CD4-positive, alpha-beta T cell treated with Interleukin-1 beta for 1 hour (primary cell): ENCODE results near the gene TXNRD1.
"Not testable (repeated sequence)": the region's sequence is repeated elsewhere in the genome, so short reads cannot be mapped to it uniquely, and the experiment has no call there.

Source experiments
- DNase-seq, 2 donors: peaks; one replicate each; pipeline ENCODE4 v3.0.0-alpha.2; 2020 to 2022

TXNRD1 gene

DNA sequence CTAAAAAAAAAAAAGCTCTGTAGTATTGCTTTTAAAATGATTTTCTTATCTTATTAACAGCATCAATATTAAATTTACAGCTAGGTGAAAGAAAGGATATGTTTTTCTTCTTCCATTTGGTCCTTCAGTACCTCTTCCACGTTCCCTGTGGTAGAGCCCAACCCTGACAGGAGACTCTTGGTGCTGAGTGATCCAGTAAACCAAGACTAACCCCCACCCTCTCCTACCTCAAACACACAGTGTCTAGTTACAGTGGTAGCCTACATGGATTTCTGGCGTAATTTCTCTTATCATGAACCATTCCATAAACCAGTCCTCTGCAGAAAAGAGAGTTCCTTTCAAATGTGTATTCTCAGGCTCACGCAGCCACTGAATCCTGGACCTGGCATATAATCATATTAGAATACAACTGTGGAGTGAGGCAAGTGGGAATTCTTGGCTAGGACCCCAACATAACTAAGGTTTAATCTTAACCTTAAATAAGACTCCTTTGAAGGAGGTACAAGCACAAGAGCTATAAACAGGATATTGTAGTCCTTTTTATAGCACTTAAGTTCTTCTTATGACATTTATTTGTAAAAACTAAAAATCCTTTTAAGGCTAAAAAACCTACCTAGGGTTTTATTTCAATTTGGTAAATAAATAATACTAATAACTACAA is 27.1 kb downstream of the TXNRD1 start:
- DNase-seq, result no peak

DNA sequence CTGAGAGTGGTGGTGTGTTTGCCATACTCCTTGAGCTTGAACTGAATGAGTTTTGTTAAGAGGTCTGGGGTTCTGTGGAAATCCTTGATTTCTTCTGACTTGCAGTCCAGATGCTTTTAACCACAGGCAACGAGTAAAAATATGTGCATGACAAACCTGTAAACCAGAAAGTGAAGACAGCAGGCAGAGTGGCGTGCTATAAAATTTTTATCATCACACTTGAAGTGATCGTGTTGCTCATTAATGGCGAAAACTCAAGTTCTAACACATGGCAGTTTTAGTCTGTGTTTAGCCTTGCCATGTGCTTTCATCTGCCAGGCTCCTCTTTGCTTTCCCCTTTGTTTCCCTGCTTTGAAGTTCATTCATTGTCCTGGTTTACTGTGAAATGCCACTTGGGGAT is 28.0 kb downstream of the TXNRD1 start:
- DNase-seq, result no peak

GRCh38 chr12:104243971-104244370 is 28.4 kb downstream of the TXNRD1 start:
- DNase-seq, result no peak

DNA sequence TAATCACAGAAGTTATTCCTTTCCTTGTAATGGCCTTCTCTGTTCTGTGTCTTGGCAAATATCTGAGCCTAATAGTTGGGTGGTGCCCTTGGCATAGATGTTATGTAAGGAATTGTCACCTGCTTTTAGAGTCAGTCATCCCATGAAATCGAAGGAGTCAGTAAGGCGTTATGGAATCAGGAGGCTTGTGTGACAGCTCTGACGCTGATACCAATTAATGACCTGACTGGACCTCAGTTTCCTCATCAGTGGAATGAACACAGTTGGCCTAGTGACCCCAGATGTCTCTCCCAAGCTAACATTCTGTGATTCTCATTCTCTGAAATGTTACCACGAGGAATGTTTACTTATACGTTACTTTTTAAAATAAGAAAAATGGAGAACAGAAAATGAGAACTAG is 32.1 kb downstream of the TXNRD1 start:
- DNase-seq, result no peak

DNA sequence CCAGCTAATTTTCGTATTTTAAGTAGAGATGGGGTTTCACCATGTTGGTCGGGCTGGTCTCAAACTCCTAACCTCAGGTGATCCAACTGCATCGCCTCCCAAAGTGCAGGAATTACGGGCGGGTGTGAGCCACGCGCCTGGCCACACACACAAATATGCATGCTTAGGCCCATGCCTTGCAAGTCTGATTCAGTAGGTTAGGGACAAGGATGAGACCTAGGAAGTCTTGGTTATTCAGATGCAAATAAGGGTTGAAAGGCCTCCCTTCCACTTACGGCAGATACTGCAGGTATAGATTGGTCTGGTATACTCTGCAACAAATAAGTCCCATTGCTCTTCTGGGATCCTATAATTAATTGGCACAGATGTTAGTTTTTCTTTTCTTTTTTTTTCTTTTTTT is 32.9 kb downstream of the TXNRD1 start:
- no peak for DNase-seq

- DNase-seq, result no peak
Observed at GRCh38 chr12:104249017-104249416, 33.4 kb downstream of the TXNRD1 start.

DNA sequence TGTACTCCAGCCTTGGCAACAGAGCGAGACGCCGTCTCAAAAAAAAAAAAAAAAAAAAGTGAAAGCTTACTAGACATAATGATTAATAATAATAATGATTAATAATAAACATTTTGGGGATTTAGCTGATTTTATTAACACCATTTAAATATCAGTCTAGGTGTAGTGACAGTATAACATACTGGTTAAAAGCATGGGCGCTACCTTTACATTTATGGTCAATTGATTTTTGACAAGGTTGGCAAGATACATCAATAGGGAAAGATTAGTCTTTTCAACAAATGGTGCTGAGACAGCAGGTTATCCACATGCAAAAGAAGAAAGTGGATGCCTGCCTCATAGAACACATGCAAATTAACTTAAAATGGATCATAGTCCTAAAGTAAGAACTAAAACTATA is 34.3 kb downstream of the TXNRD1 start:
- no peak for DNase-seq

DNA sequence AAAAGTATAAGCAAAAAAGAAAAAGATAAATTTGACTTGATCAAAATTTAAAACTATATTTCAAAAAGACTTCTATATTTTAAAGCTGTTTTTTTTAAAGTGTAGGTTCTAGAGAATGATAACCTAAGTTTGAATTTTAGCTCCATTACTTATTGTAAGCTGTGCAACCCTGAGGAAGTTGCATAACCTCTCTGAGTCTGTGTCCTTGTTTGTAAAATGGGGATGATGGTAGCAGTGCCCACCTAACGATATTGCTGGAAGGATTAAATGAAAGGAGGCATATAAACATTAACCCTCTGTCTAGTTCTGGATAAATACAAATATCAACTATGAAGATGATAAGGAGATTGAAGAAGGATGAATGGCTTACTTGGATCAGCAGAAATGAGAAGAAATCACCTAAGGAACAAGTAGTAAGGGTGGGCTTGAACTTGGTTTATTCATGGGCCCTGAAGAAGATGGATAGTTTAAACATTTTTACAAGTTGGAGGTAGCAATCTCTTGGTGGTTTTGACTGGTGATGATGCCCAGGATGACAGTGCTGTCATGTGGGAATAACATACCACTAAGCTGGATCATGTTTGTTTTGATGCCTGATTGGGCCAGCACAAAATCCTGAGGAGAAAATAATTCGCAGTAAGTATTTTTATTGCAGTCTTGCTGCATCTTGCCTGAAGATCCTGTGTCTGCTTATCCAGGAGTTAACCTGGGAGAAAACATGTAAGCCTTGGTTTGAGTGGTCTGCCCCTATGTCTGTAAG is 35.0 kb downstream of the TXNRD1 start:
- no peak for DNase-seq

GRCh38 chr12:104257913-104258472 is 42.4 kb downstream of the TXNRD1 start:
- no peak for DNase-seq

DNA sequence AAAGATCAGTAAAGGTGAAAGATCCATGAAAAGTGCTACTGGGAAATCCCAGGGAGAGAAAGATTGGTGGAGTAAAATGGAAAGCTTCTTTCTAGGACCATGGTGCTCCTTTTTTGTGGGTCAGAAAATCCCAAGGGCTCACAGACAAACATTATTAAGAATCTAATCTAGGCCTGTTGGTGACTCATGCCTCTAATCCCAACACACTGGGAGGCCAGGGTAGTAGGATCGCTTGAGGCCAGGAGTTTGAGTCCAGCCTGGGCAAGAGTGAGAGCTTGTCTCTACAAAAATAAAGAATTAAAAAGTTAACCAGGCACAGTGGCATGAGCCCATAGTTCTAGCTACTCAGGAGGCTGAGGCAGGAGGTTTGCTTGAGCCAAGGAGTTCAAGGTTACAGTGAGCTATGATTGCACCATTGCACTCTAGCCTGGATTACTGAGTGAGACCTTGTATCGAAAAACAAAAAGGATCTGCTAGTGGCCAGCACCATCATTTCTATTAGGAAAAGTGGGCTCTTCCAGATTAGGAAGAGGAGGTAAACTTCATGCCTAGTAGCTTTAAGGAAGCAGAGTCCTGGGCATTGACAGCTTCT is 43.0 kb downstream of the TXNRD1 start:
- no peak for DNase-seq

DNA sequence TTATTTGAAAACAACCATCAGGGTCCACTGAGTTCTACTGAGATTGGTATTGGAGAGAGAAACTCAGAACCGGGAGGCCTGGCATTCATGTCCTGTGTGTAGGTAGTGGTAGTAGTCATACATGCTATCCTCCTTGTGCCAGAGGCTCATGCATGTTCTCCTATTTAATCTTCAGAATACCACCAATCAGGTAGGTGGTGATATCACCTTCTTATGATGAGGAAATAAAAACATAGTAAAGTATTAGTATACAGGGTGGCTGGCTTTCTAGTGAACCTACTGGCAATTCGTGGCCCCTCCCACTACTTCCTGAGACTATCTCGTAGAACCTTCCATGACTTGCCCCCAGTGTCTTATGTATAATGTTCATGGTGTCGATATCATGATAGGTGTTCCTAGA is 47.4 kb downstream of the TXNRD1 start:
- DNase-seq, result no peak

GRCh38 chr12:104263580-104264358 is 48.2 kb downstream of the TXNRD1 start:
- no peak for DNase-seq

- DNase-seq, result not testable (repeated sequence)
Observed at GRCh38 chr12:104265436-104265835, 49.9 kb downstream of the TXNRD1 start.

DNA sequence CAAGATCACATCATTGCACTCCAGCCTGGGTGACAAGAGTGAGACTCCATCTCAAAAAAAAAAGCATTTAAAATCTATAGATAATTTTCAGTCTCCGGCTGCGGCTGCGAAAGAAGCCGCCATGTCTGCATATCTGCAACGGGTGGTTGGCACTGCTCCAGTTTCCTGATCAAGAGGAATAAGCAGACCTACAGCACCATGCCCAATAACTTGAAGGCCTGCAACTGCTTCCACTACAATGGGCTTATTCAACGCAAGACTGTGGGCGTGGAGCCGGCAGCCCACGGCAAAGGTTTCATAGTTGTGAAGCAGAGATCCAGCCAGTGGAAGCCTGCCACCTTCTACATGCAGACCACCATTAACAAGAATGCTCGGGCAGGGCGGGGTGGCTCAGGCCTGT is 57.4 kb downstream of the TXNRD1 start:
- no peak for DNase-seq

DNA sequence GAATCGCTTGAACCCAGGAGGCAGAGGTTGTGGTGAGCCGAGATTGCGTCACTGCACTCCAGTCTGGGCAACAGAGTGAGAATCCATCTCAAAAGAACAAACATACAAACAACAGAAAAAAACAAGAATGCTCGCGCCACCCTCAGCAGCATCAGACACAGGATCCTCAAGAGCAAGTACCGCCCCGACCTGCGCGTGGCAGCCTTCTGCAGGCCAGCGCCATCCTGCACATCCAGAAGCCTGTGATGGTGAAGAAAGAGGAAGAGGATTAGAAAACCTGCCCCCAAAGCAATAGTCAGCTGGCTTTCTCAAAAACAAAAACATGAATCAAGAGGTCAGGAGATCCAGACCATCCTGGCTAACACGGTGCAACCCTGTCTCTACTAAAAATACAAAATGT is 57.9 kb downstream of the TXNRD1 start:
- DNase-seq, result no peak

GRCh38 chr12:104274811-104275210 is 59.2 kb downstream of the TXNRD1 start:
- DNase-seq, result no peak

DNA sequence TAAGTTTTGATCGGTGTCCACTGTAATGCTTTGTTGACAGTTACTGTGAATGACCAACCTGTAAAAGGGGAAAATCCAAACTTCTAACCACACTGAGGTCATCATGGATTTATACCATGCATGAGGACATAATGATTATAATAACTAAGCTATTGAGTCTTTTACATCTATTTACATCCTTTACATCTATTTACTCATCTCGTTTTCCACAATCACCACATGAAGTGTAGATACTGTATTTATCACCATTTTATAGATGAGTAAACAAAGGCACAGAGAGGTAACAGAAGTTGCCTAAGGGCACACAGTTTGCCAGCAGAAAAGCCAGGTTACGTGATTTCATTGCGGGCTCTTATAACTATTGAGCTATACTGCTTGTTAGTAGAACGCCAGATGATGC is 60.1 kb downstream of the TXNRD1 start:
- DNase-seq, result no peak

DNA sequence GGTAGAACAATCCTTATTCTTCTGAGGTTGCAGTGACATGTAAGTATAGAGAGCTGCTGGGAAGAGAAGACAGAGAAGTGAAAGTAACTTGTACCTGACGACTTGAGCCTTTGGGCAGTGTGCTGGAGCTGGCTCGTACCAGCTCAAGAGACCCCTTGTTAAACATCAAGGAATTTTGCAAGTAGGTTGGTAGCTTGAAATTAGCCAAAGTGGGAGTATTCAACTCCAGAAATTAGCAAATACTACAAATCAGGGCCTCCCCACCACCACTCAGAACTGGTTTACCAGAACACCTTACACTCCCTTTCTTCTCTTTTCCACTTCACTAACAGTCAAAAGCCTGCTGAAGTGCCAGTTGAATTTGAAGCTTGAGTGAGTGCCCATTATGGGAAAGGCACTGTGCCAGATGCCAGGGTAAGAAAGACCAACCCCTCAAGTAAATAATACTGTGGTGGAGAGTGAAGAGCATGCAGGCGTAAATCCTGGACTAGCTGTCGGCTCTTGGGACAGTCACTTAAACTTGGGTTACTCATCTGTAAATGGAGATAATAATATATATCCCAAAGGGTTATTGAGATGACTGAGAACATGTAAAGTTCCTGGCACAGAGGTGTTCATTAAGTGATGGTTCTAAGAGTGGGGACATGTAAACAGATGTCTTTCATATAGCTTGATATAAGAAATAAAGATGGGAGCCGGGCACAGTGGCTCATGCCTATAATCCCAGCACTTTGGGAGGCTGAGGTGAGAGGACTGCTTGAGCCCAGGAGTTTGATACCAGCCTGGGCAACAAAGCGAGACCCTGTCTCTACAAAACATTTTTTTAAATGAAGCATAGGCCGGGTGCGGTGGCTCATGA is 60.9 kb downstream of the TXNRD1 start:
- DNase-seq, result no peak

DNA sequence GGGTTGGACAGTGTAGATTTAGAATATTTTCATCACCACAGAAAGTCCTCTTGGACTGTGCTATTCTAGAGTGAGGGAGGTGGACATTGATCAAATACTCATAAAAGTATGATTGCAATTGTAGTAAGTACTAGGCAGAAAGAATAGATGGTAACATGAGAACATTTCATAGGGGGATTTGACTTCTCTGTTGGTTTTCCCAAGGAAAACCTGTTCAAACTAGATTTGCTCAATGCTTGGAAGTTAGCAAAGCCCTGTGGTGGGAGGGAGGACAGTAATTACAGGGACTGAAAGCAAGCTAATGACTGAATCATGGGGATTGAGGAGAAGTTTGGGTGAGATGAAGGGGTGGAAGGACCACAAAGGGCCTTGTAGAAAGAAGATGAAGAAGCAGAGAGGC is 63.6 kb downstream of the TXNRD1 start:
- DNase-seq, result no peak

DNA sequence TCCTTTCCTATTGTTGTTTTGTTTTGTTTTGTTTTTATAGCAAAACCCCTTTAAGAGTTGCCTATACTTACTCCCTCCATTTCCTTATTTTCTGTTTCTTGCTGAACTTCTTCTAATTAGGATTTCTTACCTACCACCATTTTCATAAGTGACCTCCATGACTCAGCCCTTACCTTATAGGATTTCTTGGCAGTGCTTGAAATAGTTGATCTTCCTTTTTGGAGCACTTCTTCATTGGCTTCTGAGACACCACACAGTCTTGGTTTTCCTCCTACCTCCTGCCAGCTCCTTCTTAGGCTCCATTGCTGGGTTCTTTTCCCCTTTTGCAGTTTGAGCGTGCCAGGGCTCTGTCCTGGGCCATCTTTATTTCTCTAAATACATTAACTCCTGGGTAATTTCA is 64.5 kb downstream of the TXNRD1 start:
- DNase-seq, result no peak

- DNase-seq, result no peak
Observed at GRCh38 chr12:104280717-104281458, 65.3 kb downstream of the TXNRD1 start.
